Measurements from ENCODE around the gene AAMDC.
A peak's percentile ranks its signal among the peaks of the same experiment; 100 is the strongest.
"Not testable (repeated sequence)": the region's sequence is repeated elsewhere in the genome, so short reads cannot be mapped to it uniquely, and the experiment has no call there.

The AAMDC gene

DNA sequence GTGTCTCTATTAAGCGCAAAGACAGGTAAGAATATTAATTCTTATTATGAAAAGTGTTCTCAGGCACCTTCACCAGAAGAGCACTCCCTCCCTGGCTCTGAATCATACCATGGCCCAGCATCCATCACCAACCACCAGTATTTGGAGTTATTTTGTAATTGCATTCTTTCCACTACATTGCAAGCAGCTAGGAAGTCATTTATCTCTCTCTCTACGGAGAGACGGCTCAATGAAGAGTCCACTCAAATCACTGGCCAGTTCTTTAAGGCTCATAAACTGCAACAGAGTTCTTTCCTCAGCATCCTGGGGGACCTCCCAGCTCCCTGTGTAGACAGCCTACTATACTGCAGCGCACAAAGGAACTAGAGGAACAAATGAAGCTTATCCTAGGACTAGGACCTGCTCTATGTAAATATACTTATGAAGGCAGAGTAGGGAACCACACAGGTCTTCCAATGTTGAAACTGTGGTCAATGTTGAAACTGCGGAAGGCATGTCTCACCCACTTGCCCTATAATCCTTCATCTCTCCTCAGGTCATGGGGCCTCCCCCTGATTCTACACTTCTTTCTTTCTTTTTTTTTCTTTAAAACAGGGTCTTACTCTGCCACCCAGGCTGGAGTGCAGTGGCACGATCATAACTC, 63.4 kb downstream of the AAMDC start:
- H3K9ac ChIP-seq (ENCODE audit: low read length), result no peak overlapping the region
- no peak overlapping the region for H3K23ac ChIP-seq (ENCODE audit: low read length in 2 of 2)
- H3K18ac ChIP-seq (ENCODE audit: low read depth in 1 of 2, low read length in 2 of 2), result no peak overlapping the region
- H2BK12ac ChIP-seq (ENCODE audit: low read length in 2 of 2), result peak overlapping the region in 1 of 2 experiments; percentile 7
- no peak overlapping the region for H3K4ac ChIP-seq (ENCODE audit: low read depth in 1 of 2, low read length in 2 of 2)
- H4K8ac ChIP-seq (ENCODE audit: low read length), result peak overlapping the region; percentile 35
- no peak overlapping the region for H2BK120ac ChIP-seq (ENCODE audit: low read depth, low read length)
- no peak overlapping the region for H2AFZ ChIP-seq (ENCODE audit: low read depth, low read length)
- no peak overlapping the region for H3K4me2 ChIP-seq (ENCODE audit: low read length, poor library complexity, severe bottlenecking)
- H3K14ac ChIP-seq (ENCODE audit: low read length in 2 of 2), result no peak overlapping the region
- no peak overlapping the region for H2BK5ac ChIP-seq (ENCODE audit: low read depth, low read length, poor library complexity, severe bottlenecking)
- peak; percentile 92 for DNase-seq
- peaks cover 5% of the 10 kb centered on the region for H3K4me1 ChIP-seq (ENCODE audit: control insufficient read depth, insufficient read depth, low read depth, low read length)
- H3K9me3 ChIP-seq (ENCODE audit: control insufficient read depth, low read length), result no peaks in the 10 kb centered on the region
- no peak overlapping the region for H4K91ac ChIP-seq (ENCODE audit: low read length)
- H2BK15ac ChIP-seq (ENCODE audit: low read depth, poor library complexity, severe bottlenecking), result no peak overlapping the region
- no peak overlapping the region for H2AK5ac ChIP-seq (ENCODE audit: low read length, severe bottlenecking)
- H3K79me1 ChIP-seq (replicated peaks; ENCODE audit: low read length, poor library complexity, severe bottlenecking), result peaks cover 16% of the 10 kb centered on the region
- H3K4me3 ChIP-seq (ENCODE audit: insufficient read depth in 1 of 2, low read depth in 1 of 2, low read length in 2 of 2), result no peak overlapping the region
- 56% methylated on average over 4 of the region's 6 CpGs for WGBS
- H3K36me3 ChIP-seq (ENCODE audit: control insufficient read depth in 1 of 2, insufficient read depth in 2 of 2, low read depth in 1 of 2, low read length in 2 of 2), result peaks cover 11 to 42% of the 10 kb centered on the region in 2 experiments
- peak overlapping the region; percentile 48 for H3K27ac ChIP-seq (ENCODE audit: low read length, poor library complexity, severe bottlenecking)
- no peaks in the 10 kb centered on the region for H3K27me3 ChIP-seq (ENCODE audit: control insufficient read depth in 1 of 2, insufficient read depth in 1 of 2, low read length in 2 of 2)

- no peak overlapping the region for H2BK120ac ChIP-seq (ENCODE audit: low read depth, low read length)
- peaks cover 13 to 46% of the 10 kb centered on the region in 2 experiments for H3K36me3 ChIP-seq (ENCODE audit: control insufficient read depth in 1 of 2, insufficient read depth in 2 of 2, low read depth in 1 of 2, low read length in 2 of 2)
- H3K27me3 ChIP-seq (ENCODE audit: control insufficient read depth in 1 of 2, insufficient read depth in 1 of 2, low read length in 2 of 2), result no peaks in the 10 kb centered on the region
- DNase-seq, result no peak
- H2BK12ac ChIP-seq (ENCODE audit: low read length in 2 of 2), result no peak overlapping the region
- no peak overlapping the region for H3K18ac ChIP-seq (ENCODE audit: low read depth in 1 of 2, low read length in 2 of 2)
- no peak overlapping the region for H4K91ac ChIP-seq (ENCODE audit: low read length)
- H3K4me3 ChIP-seq (ENCODE audit: insufficient read depth in 1 of 2, low read depth in 1 of 2, low read length in 2 of 2), result no peak overlapping the region
- H3K79me1 ChIP-seq (replicated peaks; ENCODE audit: low read length, poor library complexity, severe bottlenecking), result peaks cover 16% of the 10 kb centered on the region
- no peak overlapping the region for H2AFZ ChIP-seq (ENCODE audit: low read depth, low read length)
- no peak overlapping the region for H2BK5ac ChIP-seq (ENCODE audit: low read depth, low read length, poor library complexity, severe bottlenecking)
- H3K4me2 ChIP-seq (ENCODE audit: low read length, poor library complexity, severe bottlenecking), result no peak overlapping the region
- no peak overlapping the region for H2BK15ac ChIP-seq (ENCODE audit: low read depth, poor library complexity, severe bottlenecking)
- no peaks in the 10 kb centered on the region for H3K9me3 ChIP-seq (ENCODE audit: control insufficient read depth, low read length)
- 95% methylated on average over 6 of the region's 6 CpGs for WGBS
- H4K8ac ChIP-seq (ENCODE audit: low read length), result no peak overlapping the region
- peaks cover 4% of the 10 kb centered on the region for H3K4me1 ChIP-seq (ENCODE audit: control insufficient read depth, insufficient read depth, low read depth, low read length)
- H2AK5ac ChIP-seq (ENCODE audit: low read length, severe bottlenecking), result no peak overlapping the region
- no peak overlapping the region for H3K27ac ChIP-seq (ENCODE audit: low read length, poor library complexity, severe bottlenecking)
- no peak overlapping the region for H3K23ac ChIP-seq (ENCODE audit: low read length in 2 of 2)
- H3K4ac ChIP-seq (ENCODE audit: low read depth in 1 of 2, low read length in 2 of 2), result no peak overlapping the region
- no peak overlapping the region for H3K14ac ChIP-seq (ENCODE audit: low read length in 2 of 2)
- no peak overlapping the region for H3K9ac ChIP-seq (ENCODE audit: low read length)
Observed at GRCh38 chr11:77884829-77885190, 63.9 kb downstream of the AAMDC start.

- no peak overlapping the region for H2AFZ ChIP-seq (ENCODE audit: low read depth, low read length)
- no peak overlapping the region for H2BK5ac ChIP-seq (ENCODE audit: low read depth, low read length, poor library complexity, severe bottlenecking)
- H3K4me3 ChIP-seq (ENCODE audit: insufficient read depth in 1 of 2, low read depth in 1 of 2, low read length in 2 of 2), result no peak overlapping the region
- H3K4me1 ChIP-seq (ENCODE audit: control insufficient read depth, insufficient read depth, low read depth, low read length), result peaks cover 2% of the 10 kb centered on the region
- H2BK12ac ChIP-seq (ENCODE audit: low read length in 2 of 2), result no peak overlapping the region
- DNase-seq, result no peak
- H4K8ac ChIP-seq (ENCODE audit: low read length), result no peak overlapping the region
- H3K4me2 ChIP-seq (ENCODE audit: low read length, poor library complexity, severe bottlenecking), result no peak overlapping the region
- H2BK15ac ChIP-seq (ENCODE audit: low read depth, poor library complexity, severe bottlenecking), result no peak overlapping the region
- WGBS, result 97% methylated on average over 16 of the region's 18 CpGs
- no peak overlapping the region for H2BK120ac ChIP-seq (ENCODE audit: low read depth, low read length)
- H3K23ac ChIP-seq (ENCODE audit: low read length in 2 of 2), result no peak overlapping the region
- no peak overlapping the region for H4K91ac ChIP-seq (ENCODE audit: low read length)
- no peak overlapping the region for H3K14ac ChIP-seq (ENCODE audit: low read length in 2 of 2)
- H3K36me3 ChIP-seq (ENCODE audit: control insufficient read depth in 1 of 2, insufficient read depth in 2 of 2, low read depth in 1 of 2, low read length in 2 of 2), result peaks cover 8 to 35% of the 10 kb centered on the region in 2 experiments
- no peak overlapping the region for H3K27ac ChIP-seq (ENCODE audit: low read length, poor library complexity, severe bottlenecking)
- H2AK5ac ChIP-seq (ENCODE audit: low read length, severe bottlenecking), result no peak overlapping the region
- H3K4ac ChIP-seq (ENCODE audit: low read depth in 1 of 2, low read length in 2 of 2), result no peak overlapping the region
- no peak overlapping the region for H3K9ac ChIP-seq (ENCODE audit: low read length)
- H3K79me1 ChIP-seq (replicated peaks; ENCODE audit: low read length, poor library complexity, severe bottlenecking), result peaks cover 11% of the 10 kb centered on the region
- H3K27me3 ChIP-seq (ENCODE audit: control insufficient read depth in 1 of 2, insufficient read depth in 1 of 2, low read length in 2 of 2), result no peaks in the 10 kb centered on the region
- no peaks in the 10 kb centered on the region for H3K9me3 ChIP-seq (ENCODE audit: control insufficient read depth, low read length)
- no peak overlapping the region for H3K18ac ChIP-seq (ENCODE audit: low read depth in 1 of 2, low read length in 2 of 2)
Observed at GRCh38 chr11:77886401-77886800, 65.5 kb downstream of the AAMDC start.

- not testable (repeated sequence) for H2BK120ac ChIP-seq (ENCODE audit: low read depth, low read length); H2BK12ac ChIP-seq (ENCODE audit: low read length in 2 of 2); H3K4me3 ChIP-seq (ENCODE audit: insufficient read depth in 1 of 2, low read depth in 1 of 2, low read length in 2 of 2); H4K8ac ChIP-seq (ENCODE audit: low read length); H3K27ac ChIP-seq (ENCODE audit: low read length, poor library complexity, severe bottlenecking); H3K27me3 ChIP-seq (ENCODE audit: control insufficient read depth in 1 of 2, insufficient read depth in 1 of 2, low read length in 2 of 2); H3K18ac ChIP-seq (ENCODE audit: low read depth in 1 of 2, low read length in 2 of 2); H3K9me3 ChIP-seq (ENCODE audit: control insufficient read depth, low read length); H3K79me1 ChIP-seq (replicated peaks; ENCODE audit: low read length, poor library complexity, severe bottlenecking); H3K4me1 ChIP-seq (ENCODE audit: control insufficient read depth, insufficient read depth, low read depth, low read length); H3K4ac ChIP-seq (ENCODE audit: low read depth in 1 of 2, low read length in 2 of 2); H2BK5ac ChIP-seq (ENCODE audit: low read depth, low read length, poor library complexity, severe bottlenecking); H2BK15ac ChIP-seq (ENCODE audit: low read depth, poor library complexity, severe bottlenecking); H2AK5ac ChIP-seq (ENCODE audit: low read length, severe bottlenecking); H3K9ac ChIP-seq (ENCODE audit: low read length); H3K14ac ChIP-seq (ENCODE audit: low read length in 2 of 2); H4K91ac ChIP-seq (ENCODE audit: low read length); H2AFZ ChIP-seq (ENCODE audit: low read depth, low read length); DNase-seq; H3K4me2 ChIP-seq (ENCODE audit: low read length, poor library complexity, severe bottlenecking); H3K23ac ChIP-seq (ENCODE audit: low read length in 2 of 2)
- peaks cover 7 to 30% of the 10 kb centered on the region in 2 experiments for H3K36me3 ChIP-seq (ENCODE audit: control insufficient read depth in 1 of 2, insufficient read depth in 2 of 2, low read depth in 1 of 2, low read length in 2 of 2)
- 88% methylated on average over 3 of the region's 5 CpGs for WGBS
Observed at GRCh38 chr11:77889045-77889444, 68.1 kb downstream of the AAMDC start.

Data from mesenchymal stem cell (in vitro differentiated cells and primary cell).